CMK (cell line): ENCODE results near the gene PSMG2.
"Not testable (repeated sequence)": the region's sequence is repeated elsewhere in the genome, so short reads cannot be mapped to it uniquely, and the experiment has no call there.

Experiments used
- DNase-seq: peaks from one replicate; pipeline ENCODE4 v3.0.0-alpha.2; 2010; ENCODE audit warnings: low read depth

The PSMG2 gene

GRCh38 chr18:12722731-12723130 is 19.9 kb downstream of the PSMG2 start:
- DNase-seq: no peak

- DNase-seq: no peak
Measured at GRCh38 chr18:12726331-12726730, 23.5 kb downstream of the PSMG2 start.

GRCh38 chr18:12726774-12727550 is 24.1 kb downstream of the PSMG2 start:
- no peak for DNase-seq

- DNase-seq: no peak
Measured at GRCh38 chr18:12737243-12737902, 34.5 kb downstream of the PSMG2 start.

DNA sequence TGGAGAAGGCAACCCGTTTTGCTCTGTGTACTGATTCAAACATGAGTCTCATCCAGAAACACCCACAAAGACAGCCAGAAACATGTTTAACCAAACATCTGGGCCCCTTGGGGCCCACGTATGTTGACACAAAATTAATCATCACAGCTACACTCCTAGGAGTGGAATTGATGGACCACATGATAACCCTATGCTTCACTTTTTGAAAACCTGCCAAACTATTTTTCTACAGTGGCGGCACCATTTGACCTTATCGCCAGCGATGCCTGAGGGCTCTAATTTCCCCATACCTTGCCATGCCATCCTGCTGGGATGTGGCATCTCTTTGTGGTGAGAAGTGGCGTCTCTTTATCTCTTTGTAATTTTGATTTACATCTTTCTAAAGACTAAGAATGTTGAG is 38.5 kb downstream of the PSMG2 start:
- DNase-seq: no peak

- DNase-seq: no peak
Measured at GRCh38 chr18:12742453-12742852, 39.6 kb downstream of the PSMG2 start.

DNA sequence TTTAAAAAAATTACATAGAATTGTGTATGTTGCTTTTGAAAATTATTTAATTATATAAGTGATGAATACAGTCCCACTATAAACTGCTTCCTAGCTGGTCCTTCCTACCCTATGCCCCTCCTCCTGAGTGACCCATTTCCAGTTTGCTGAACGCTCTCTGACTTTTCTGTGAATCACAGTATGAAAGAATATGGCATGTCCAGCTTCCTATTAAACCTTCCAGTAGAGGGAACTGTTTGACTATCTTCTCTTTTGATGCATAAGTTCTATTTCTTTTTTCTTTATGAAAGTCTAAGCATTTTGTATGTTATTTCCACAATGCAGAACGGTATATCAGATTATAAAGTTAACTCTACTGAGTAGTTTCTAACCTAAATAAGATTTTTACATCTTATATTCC is 41.3 kb downstream of the PSMG2 start:
- no peak for DNase-seq

DNA sequence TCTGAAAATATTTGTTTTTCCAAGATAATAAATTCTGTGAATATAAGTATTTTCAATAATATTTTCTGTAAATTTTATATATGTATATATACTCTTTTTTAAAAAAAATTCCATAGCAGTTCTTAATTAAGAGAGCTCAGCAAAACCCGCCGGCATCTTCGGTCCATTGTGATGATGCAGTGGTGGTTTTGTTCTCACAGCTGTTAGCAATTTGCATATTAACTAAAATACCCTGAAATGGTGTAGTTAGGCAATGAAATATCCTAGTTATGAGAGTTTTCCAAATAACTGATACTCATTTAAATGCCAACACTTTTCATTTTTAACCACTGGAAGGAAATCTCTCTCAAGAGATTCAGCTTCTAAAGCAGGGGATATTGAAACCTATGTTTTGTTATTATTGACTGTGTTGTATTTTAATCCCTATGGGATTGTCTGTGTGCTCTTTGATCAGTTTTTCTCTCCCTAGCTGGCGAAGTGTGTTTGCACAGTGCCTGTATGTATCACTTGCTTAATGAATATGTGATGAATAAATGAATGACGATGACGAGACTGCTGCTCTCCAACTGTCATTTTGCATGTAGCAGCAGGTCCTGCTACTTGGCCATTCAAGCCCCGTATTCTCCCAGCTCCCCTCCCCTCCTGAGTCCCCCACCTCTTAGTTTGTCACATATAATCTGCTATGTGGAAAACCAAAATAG is 42.4 kb downstream of the PSMG2 start:
- DNase-seq: no peak

GRCh38 chr18:12747530-12748315 is 44.9 kb downstream of the PSMG2 start:
- DNase-seq: no peak

DNA sequence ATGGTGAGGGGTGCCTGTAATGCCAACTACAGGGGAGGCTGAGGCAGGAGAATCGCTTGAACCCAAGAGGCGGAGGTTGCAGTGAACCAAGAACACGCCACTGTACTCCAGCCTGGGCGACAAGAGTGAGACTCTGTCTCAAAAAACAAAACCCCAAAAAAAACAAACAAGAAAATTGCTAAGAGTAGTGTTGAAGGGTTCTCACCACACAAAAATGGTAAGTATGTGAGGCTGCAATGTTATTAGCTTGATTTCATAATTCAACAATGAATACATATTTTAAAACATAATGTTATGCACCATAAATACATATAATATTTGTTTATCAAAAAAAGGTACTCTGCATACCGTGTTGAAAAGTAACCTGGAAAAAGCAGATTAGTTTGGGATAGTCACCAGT is 45.8 kb downstream of the PSMG2 start:
- no peak for DNase-seq

DNA sequence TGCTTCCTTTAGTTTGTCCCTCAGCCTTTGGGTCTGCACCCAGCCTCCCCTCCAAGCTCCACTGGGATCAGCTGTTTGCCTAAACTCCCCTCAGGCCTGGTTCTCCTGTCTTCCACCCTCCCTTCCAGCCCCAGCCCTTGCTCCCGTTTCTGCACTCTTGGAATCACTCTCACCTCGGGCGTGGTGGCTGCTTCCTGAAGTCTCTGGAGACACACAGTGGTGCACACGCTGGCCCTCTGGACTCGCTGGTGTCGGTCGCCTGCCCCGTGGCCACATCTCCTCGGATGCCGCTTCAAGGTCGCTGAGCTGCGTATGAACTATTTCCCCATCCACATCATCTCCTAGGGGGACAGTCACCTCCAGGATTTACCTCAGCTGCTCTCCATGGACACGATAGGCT is 46.3 kb downstream of the PSMG2 start:
- no peak for DNase-seq

DNA sequence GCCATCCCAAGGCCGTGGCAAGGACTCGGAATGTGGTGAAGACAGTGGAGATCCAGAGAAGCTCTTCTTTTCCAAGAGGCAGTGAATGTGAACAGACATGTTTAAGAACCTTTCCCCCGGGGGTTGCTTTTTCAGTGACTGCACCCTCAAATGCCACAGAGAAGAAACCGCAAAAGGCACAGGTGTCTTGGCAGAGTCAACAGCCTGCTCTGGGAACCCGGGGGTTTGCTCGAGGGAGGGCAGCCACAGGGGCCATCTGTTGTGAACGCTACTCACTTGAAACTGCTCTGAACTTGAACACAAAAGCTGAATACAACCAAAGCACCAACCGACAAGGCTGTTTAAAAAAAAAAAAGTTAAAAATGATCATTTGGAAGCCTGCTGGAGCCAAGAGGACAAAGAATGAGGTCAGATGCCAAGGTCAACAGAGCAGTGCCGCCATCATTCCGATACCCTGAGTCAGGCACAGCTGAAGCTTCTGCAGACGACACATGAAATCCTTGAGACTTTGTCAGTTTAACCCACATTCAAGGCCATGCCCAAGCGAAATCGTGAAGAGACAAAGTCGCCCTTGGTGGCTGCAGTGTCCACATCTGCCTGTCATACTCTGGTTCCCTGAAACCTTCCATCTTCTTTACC is 47.4 kb downstream of the PSMG2 start:
- DNase-seq: no peak

- DNase-seq: no peak
Measured at GRCh38 chr18:12750715-12751502, 48.1 kb downstream of the PSMG2 start.

DNA sequence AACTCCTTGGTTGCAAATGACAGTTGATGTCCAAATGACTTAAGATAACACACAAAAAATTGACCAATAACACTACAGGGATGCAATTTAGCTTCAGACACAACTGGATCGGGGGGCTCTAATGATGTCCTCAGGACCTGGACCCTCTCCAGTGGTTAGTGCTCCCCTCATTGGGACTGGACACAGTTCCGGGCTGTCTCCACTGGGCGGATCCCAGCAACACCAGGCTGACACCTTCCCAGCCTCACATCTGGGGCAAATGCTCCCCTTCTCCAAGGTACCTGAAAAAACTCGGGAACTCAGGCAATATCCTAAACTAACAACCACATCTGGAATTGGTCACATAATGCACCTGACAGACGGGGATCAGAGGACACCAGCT is 48.7 kb downstream of the PSMG2 start:
- no peak for DNase-seq

- DNase-seq: no peak
Measured at GRCh38 chr18:12751891-12752290, 49.0 kb downstream of the PSMG2 start.

- no peak for DNase-seq
Measured at GRCh38 chr18:12754511-12754910, 51.7 kb downstream of the PSMG2 start.

GRCh38 chr18:12755606-12756005 is 52.8 kb downstream of the PSMG2 start:
- DNase-seq: not testable (repeated sequence)

DNA sequence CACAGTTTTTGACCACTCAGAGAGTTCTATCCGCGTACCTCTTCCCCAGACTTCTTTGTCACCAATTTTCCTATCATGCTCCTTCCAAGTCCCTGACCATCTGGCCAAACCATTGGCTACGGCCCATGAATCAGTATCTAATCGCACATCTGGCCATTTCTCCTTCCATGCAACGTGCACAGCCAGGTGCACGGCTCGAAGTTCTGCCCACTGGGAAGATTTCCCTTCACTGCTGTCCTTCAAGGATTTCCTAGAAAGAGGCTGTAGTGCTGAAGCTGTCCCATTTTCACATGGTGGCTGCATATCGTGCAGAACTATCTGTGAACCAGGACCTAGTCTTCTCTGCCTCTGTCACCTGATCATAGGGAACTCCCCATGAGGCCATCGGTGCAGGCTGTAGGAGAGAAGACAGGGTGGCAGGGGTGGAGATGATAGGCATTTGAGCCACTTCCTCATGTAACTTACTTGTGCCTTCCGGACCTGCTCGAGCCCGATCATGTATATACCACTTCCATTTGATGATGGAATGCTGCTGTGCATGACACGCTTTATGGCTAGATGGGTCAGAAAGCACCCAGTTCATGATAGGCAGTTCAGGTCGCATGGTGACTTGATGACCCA is 53.9 kb downstream of the PSMG2 start:
- DNase-seq: not testable (repeated sequence)

GRCh38 chr18:12758566-12758965 is 55.7 kb downstream of the PSMG2 start:
- not testable (repeated sequence) for DNase-seq

GRCh38 chr18:12765126-12765525 is 62.3 kb downstream of the PSMG2 start:
- no peak for DNase-seq

DNA sequence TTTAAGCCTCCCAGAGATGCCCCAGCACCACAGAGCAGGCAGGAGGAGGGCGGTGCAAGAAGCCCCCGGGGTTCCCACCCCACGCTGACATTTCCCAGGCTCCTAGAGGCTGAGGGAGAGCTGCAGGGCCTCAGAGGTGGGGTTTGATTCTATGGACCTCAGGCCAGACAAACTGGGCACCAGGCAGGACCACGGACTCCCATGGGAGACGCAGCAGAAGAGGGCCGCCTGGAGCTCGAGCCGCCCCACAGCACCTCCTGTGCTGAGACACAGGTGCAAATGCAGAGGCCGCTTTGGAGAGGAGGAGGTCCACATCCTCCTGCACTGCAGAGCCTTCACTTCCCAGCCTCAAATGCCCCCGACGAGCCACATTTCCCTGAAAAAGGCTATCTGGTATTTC is 62.7 kb downstream of the PSMG2 start:
- DNase-seq: no peak
